HG02840 (cell line): Measurements from ENCODE around the gene ZNF195.
"Not testable (repeated sequence)": the region's sequence is repeated elsewhere in the genome, so short reads cannot be mapped to it uniquely, and the experiment has no call there.

Experiments used
- ATAC-seq: cut with Tn5 transposase; IDR thresholded peaks from one replicate; pipeline ENCODE4 v1.9.1; 2021; ENCODE audit warnings: mild to moderate bottlenecking, moderate library complexity, moderate number of reproducible peaks; ENCODE audit not compliant: unreplicated experiment, low FRiP score

The ZNF195 gene

GRCh38 chr11:3404076-3404925 lies 25.4 kb upstream of the ZNF195 start:
- not testable (repeated sequence) for ATAC-seq

DNA sequence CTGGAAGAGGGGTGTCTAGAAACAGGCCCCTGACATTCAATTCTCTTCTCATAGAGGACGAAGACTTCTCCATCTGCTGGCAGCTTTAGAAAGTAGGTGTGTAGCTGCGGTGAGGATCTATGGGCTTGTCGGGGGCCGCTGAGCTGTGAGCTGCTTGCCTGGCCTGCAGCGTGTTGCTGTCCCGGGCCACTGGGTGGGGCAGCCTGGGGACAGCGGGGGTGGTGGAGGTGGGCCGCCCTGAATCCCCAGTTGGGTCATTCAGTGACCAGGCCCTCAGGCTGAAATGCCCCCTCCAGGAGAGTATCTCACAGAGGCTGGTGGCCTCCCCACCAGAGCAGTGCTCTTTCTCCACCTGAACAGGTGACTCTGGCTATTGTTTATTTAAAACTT lies 23.9 kb upstream of the ZNF195 start:
- ATAC-seq = not testable (repeated sequence)

DNA sequence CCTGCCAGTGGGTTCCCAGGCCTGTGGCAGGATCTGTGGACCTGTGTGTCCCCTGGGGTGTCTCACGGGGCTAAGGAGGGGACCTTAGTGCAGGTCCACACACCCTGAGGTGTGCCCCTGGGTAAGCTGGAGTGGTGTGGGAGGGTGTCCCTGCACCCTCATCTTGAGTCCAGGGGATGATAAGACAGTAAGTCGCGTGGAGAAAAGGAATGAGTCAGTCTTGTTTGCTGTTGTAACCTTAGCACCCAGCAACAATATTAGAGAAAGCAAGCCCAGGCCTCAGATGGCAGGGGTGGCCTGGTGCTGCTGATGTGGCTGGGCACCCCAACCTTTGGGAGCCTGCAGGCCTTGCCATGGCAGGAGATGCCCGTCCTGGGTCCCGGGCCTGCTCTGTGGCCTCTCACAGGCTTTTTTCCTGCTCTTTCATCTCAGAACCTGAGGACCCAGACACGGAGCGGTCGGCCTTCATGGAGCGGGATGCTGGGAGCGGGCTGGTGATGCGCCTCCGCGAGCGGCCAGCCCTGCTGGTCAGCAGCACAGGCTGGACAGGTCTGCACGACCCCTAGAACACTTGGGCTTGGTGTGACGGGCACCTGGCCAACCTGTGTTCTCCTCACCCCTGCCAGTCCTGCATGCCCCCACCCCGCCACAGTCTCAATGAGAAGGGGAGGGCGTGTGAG lies 23.4 kb upstream of the ZNF195 start:
- not testable (repeated sequence) for ATAC-seq

- not testable (repeated sequence) for ATAC-seq
These were observed 22.1 kb upstream of the ZNF195 start for GRCh38 chr11:3401052-3401451.

DNA sequence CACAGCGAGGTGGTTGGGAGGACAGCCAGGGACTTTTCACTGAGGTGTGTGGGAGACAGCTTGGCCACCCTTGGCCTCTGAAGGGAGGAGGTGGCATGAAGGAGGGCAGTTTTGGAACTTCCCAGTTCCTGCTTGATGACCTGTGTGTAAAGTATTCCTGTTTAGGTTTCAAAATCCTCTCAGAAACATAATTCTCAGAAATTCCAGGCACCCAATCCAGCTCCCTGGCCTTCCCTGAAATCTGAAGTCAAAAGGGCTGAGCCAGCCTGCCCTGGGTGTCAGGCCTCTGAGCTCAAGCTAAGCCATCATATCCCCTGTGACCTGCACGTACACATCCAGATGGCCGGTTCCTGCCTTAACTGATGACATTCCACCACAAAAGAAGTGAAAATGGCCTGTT lies 19.6 kb upstream of the ZNF195 start:
- ATAC-seq = not testable (repeated sequence)

DNA sequence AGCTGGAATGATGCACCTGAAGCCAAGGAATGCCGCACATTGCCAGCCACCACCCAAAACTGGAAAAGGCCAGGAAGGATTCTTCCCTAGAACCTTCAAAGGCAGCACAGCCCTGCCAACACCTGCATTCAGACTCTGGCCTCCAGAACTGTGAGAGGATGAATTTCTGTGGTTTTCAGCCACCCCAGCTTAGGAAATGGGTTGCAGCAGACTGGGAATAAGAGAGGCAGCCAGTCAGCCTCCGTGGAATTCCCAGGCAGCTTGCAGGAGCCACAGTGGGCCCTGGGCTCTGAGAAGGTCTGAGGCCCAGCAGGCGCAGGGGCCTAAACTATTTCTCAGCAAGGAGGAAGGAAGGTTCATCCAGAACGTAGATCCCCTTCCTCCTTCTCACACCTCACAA lies 19.2 kb upstream of the ZNF195 start:
- not testable (repeated sequence) for ATAC-seq

DNA sequence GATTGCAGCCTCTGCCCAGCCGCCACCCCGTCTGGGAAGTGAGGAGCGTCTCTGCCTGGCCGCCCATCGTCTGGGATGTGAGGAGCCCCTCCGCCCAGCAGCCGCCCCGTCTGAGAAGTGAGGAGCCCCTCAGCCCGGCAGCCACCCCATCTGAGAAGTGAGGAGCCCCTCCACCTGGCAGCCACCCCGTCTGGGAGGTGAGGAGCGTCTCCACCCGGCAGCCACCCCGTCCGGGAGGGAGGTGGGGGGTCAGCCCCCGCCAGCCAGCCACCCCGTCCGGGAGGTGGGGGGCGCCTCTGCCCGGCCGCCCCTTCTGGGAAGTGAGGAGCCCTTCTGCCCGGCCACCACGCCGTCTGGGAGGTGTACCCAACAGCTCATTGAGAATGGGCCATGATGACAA lies 18.3 kb upstream of the ZNF195 start:
- not testable (repeated sequence) for ATAC-seq

DNA sequence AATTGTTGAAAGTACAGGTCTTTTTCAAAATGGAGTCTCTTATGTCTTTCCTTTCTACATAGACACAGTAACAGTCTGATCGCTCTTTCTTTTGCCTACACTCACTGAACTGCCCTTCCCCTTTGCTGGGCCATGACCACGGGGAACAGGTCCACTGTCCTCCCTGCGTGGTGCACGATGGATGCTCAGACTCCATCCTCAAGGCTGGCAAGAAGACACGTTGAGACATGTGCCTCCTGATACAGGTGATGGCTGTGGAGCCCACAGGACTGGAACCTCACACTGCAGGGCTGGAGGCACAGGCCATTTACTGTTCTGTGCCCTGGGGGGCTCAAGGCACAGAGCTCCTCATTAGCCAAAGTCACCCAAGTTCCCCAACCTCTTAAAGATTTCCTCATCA lies 16.5 kb upstream of the ZNF195 start:
- ATAC-seq = not testable (repeated sequence)

GRCh38 chr11:3394956-3395355 lies 16.0 kb upstream of the ZNF195 start:
- not testable (repeated sequence) for ATAC-seq

DNA sequence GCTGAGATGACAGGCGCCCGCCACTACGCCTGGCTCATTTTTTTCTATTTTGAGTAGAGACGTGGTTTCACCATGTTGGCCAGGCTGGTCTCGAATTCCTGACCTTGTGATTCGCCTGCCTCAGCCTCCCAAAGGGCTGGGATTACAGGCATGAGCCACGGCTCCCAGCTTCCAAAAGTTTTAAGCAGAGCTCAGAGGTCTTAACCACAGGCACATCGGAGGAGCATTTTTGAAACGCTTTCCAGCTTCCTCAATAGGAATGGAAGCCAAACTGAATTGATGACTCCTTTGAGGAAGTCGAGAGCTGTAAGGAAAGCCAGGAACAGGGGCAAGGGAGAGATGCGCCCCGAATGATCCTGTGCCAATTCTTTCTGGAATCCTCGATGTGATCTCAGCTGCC lies 14.5 kb upstream of the ZNF195 start:
- ATAC-seq = not testable (repeated sequence)

GRCh38 chr11:3382613-3383285 lies 3.8 kb upstream of the ZNF195 start:
- no peak for ATAC-seq

DNA sequence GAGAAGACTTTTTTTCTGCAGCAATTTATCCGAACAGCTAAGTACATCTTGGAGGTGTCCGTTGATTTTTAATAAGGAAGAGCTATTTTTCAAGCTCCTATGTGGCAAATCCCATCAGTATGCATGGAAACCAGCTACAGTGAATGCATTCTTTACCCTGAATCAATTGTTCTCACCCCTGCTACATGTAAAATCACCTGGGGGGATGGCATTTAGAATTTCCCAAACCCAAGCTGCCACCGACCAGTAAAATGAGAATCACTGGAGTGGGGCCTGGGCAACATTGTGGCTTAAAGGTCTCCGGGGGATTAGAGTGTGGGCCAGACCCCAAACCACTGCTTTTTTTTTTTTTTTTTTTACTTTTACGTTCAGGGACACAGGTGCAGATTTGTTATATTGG lies 2.8 kb upstream of the ZNF195 start:
- ATAC-seq = no peak

GRCh38 chr11:3380706-3381545 lies 2.0 kb upstream of the ZNF195 start:
- ATAC-seq = no peak

DNA sequence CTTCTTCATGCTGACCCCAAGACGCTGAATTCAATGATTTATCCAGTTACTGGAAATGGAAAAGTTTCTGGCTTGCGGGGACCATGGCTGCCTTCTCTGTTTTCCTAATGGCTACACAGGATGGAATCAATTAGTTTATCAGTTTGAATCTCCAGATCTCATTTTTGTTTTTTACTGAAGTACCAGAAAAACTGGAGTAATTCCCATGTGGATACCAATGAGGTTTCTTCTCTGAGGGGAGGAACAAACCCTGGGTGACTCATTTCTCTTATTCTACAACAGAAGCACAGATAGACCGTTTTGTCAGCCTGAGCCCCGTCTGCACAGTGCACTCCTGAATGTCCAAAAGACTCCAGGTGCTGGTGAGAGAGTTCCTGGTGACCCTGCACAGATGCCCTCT lies 3.4 kb downstream of the ZNF195 start:
- no peak for ATAC-seq

DNA sequence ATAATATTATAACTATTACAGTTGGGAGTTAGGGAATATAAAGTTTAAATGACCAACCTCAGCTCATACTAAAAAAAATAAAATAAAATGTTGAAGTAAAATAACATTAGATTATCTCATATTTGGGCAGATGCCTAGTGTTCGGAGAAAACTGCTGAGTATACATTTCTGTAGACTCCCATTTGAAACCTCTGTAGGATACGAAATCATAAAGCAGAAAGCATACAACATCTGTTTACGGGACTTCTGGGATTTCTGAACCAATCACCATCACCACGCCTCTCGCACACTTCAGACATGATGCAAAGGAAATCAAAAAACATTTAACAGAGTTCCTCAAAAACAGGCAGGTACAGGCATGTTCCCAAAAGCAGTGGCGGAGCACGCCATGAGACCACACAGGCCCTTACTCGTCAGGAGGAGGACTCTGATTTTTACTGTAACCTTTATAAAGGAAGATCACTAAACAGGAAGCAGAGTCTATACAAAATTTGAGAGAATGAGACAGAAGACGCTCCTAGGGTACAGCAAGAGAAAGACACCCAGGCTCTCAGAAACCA lies 8.6 kb downstream of the ZNF195 start:
- no peak for ATAC-seq

DNA sequence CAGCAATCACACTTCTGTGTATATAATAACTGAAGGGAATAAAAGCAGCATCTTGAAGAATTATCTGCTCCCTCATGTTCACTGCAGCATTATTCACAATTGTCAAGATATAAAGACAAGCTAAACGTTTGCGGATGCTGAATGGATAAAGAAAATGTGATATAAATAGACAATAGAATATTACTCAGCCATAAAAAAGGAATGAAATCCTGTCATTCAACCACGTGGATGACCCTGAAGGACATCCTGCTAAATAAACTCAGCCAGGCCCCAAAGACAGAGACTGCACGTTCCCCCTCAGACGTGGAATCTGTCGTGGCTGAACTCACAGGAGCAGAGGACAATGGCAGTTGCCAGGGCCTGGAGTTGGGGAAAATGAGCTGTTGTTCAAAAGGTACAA lies 9.6 kb downstream of the ZNF195 start:
- no peak for ATAC-seq

DNA sequence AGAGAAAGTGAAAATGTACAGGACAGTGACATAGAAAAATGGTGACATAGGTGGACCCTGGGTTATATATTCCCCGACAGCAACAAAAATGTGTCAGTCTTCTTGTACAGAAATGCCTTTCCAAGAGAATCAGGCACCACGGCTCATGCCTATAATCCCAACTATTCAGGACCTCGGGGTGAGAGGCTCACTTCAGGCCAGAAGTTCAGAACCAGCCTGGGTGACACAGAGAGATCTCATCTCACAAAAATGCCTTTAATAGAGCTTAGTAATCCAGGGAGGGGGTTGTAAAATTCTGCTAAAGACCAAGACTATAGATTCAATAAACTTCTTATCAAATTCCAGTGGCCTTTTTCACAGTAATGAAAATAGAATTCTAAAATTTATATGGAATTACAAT lies 10.7 kb downstream of the ZNF195 start:
- no peak for ATAC-seq

- no peak for ATAC-seq
These were observed 11.7 kb downstream of the ZNF195 start for GRCh38 chr11:3367221-3367620.

DNA sequence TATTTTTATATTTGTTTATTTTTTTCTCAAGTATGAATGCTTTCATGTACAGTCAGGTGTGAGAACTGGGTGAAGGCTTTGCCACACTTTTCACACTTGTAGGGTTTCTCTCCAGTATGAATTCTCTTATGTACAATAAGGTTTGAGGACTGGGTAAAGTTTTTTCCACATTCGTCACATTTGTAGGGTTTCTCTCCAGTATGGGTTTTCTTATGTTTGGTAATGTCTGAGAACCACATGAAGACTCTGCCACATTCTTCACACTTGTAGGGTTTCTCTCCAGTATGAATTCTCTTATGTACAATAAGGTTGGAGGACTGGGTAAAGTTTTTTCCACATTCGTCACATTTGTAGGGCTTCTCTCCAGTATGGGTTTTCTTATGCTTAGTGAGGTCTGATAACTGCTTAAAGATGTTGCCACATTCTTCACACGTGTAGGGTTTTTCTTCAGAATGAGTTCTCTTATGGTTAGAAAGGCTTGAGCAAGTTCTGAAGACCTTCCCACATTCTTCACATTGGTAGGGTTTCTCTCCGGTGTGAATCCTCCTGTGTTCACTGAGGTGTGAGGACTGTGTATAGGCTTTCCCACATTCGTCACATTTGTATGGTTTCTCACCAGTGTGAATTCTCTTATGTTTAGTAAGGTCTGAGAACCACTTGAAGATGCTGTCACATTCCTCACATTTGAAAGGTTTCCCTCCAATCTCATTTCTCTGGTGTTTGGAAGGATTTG lies 19.7 kb downstream of the ZNF195 start:
- ATAC-seq = no peak
